Hepatocyte (in vitro differentiated cells): ENCODE results near the gene WNK1.
"Not testable (repeated sequence)": the region's sequence is repeated elsewhere in the genome, so short reads cannot be mapped to it uniquely, and the experiment has no call there.

ENCODE experiments used
- CTCF ChIP-seq: fragments of 200-600 bp; sonication (generic); IDR thresholded peaks from 2 replicates; pipeline ENCODE4 v1.5.1; 2016; ENCODE audit warnings: antibody characterized with exemption, mild to moderate bottlenecking; ENCODE audit not compliant: poor library complexity
- EZH2 ChIP-seq: fragments of 200-600 bp; sonication (generic); IDR thresholded peaks from 2 replicates; pipeline ENCODE4 v1.6.1; 2016; ENCODE audit warnings: antibody characterized with exemption, mild to moderate bottlenecking, borderline replicate concordance
- EZH2phosphoT487 ChIP-seq: fragments of 200-600 bp; sonication (generic); IDR thresholded peaks from one replicate; pipeline ENCODE4 v1.6.1; 2018; ENCODE audit warnings: antibody characterized with exemption, mild to moderate bottlenecking, low read depth, moderate library complexity; ENCODE audit not compliant: unreplicated experiment, severe bottlenecking

- not testable (repeated sequence) for TF ChIP-seq EZH2phosphoT487, EZH2, CTCF
Observed at GRCh38 chr12:788762-789161, 36.4 kb downstream of the WNK1 start.
